Measurements from ENCODE around the gene CPT1B.

CPT1B gene

DNA sequence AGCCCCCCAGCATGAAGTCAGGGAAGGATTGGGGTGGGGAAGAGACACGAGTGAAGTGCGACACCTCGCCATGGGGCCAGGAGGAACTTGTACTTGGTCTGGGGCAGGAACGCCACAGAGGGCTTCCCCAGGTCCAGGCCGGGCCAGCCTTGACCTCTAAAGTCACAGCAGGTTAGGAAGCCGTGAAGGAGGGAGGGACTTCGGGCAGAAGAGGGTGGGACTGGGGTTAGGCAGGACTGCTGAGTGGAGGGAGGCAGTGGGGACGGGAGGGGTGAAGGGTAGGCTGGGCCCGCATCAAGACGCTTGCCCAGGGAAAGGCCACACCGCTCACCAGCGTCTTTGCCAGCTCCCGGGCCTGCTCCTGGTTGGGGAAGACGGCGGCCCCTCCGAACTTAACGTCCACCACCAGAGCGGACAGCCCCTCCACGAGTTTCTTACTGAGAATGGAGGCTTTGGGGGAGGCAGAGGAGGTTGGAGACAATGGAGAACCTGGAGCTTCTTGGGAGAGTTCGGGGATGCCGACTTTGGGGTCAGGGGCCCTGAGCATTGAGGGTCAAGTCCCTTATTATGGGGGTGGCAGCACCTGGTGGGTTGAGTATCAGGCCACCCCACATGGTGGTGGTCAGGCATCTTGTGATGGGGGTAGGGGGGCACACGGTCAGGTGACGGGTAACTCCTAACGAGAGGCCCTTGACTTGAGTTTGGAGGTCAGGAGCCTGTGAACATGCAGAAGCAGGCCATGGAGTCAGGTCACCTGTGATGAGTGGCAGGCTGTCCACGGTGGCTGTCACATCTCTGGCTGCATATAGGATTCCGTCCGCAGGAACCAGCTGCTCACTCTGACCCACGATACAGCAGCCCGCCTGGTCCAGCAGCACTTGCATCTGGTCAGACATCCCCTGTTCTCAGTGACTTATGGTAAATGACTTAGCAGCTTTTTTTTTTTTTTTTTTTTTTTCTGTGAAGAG lies 51.1 kb downstream of the CPT1B start (continued):
- no peak; the same call in 1 of the 2 replicates for TF ChIP-seq KLF7 (tag by site-specific recombination; IDR thresholded peaks at IDR 0.05; ENCODE audit: borderline replicate concordance)
- no peak for TF ChIP-seq TCF7L2 (IDR thresholded peaks at IDR 0.05; ENCODE audit: borderline replicate concordance, low read depth, low read length)
- TF ChIP-seq, protein P1, sequence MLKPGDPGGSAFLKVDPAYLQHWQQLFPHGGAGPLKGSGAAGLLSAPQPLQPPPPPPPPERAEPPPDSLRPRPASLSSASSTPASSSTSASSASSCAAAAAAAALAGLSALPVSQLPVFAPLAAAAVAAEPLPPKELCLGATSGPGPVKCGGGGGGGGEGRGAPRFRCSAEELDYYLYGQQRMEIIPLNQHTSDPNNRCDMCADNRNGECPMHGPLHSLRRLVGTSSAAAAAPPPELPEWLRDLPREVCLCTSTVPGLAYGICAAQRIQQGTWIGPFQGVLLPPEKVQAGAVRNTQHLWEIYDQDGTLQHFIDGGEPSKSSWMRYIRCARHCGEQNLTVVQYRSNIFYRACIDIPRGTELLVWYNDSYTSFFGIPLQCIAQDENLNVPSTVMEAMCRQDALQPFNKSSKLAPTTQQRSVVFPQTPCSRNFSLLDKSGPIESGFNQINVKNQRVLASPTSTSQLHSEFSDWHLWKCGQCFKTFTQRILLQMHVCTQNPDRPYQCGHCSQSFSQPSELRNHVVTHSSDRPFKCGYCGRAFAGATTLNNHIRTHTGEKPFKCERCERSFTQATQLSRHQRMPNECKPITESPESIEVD (tag by site-specific recombination; IDR thresholded peaks at IDR 0.05), result no peak
- TF ChIP-seq ZNF274 (IDR thresholded peaks at IDR 0.05; ENCODE audit: low read length), result no peak
- TF ChIP-seq ZNF274 (tag by site-specific recombination; IDR thresholded peaks at IDR 0.05; ENCODE audit: borderline replicate concordance), result no peak
- TF ChIP-seq, protein P2, sequence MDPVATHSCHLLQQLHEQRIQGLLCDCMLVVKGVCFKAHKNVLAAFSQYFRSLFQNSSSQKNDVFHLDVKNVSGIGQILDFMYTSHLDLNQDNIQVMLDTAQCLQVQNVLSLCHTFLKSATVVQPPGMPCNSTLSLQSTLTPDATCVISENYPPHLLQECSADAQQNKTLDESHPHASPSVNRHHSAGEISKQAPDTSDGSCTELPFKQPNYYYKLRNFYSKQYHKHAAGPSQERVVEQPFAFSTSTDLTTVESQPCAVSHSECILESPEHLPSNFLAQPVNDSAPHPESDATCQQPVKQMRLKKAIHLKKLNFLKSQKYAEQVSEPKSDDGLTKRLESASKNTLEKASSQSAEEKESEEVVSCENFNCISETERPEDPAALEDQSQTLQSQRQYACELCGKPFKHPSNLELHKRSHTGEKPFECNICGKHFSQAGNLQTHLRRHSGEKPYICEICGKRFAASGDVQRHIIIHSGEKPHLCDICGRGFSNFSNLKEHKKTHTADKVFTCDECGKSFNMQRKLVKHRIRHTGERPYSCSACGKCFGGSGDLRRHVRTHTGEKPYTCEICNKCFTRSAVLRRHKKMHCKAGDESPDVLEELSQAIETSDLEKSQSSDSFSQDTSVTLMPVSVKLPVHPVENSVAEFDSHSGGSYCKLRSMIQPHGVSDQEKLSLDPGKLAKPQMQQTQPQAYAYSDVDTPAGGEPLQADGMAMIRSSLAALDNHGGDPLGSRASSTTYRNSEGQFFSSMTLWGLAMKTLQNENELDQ (tag by site-specific recombination; IDR thresholded peaks at IDR 0.05; ENCODE audit: low read depth), result no peak
- no peak for TF ChIP-seq ZNF404 (tag by site-specific recombination; IDR thresholded peaks at IDR 0.05)
- TF ChIP-seq, protein P3, sequence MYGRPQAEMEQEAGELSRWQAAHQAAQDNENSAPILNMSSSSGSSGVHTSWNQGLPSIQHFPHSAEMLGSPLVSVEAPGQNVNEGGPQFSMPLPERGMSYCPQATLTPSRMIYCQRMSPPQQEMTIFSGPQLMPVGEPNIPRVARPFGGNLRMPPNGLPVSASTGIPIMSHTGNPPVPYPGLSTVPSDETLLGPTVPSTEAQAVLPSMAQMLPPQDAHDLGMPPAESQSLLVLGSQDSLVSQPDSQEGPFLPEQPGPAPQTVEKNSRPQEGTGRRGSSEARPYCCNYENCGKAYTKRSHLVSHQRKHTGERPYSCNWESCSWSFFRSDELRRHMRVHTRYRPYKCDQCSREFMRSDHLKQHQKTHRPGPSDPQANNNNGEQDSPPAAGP (tag by site-specific recombination; IDR thresholded peaks at IDR 0.05), result 0 out of 2 replicates have a peak, but pooled peaks have one; percentile 19
- no peak for TF ChIP-seq ZNF24 (tag by site-specific recombination; IDR thresholded peaks at IDR 0.05)
- no peak for TF ChIP-seq KLF10 (tag by site-specific recombination; IDR thresholded peaks at IDR 0.05)
- TF ChIP-seq ZNF521 (tag by site-specific recombination; IDR thresholded peaks at IDR 0.05), result no peak
- TF ChIP-seq, protein P4, sequence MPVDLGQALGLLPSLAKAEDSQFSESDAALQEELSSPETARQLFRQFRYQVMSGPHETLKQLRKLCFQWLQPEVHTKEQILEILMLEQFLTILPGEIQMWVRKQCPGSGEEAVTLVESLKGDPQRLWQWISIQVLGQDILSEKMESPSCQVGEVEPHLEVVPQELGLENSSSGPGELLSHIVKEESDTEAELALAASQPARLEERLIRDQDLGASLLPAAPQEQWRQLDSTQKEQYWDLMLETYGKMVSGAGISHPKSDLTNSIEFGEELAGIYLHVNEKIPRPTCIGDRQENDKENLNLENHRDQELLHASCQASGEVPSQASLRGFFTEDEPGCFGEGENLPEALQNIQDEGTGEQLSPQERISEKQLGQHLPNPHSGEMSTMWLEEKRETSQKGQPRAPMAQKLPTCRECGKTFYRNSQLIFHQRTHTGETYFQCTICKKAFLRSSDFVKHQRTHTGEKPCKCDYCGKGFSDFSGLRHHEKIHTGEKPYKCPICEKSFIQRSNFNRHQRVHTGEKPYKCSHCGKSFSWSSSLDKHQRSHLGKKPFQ (tag by site-specific recombination; IDR thresholded peaks at IDR 0.05), result no peak
- TF ChIP-seq, protein P5, sequence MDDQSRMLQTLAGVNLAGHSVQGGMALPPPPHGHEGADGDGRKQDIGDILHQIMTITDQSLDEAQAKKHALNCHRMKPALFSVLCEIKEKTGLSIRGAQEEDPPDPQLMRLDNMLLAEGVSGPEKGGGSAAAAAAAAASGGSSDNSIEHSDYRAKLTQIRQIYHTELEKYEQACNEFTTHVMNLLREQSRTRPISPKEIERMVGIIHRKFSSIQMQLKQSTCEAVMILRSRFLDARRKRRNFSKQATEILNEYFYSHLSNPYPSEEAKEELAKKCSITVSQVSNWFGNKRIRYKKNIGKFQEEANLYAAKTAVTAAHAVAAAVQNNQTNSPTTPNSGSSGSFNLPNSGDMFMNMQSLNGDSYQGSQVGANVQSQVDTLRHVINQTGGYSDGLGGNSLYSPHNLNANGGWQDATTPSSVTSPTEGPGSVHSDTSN (CRISPR knock-in tag; IDR thresholded peaks at IDR 0.05), result 0 out of 2 replicates have a peak, but pooled peaks have one; percentile 37
- TF ChIP-seq, protein P6, sequence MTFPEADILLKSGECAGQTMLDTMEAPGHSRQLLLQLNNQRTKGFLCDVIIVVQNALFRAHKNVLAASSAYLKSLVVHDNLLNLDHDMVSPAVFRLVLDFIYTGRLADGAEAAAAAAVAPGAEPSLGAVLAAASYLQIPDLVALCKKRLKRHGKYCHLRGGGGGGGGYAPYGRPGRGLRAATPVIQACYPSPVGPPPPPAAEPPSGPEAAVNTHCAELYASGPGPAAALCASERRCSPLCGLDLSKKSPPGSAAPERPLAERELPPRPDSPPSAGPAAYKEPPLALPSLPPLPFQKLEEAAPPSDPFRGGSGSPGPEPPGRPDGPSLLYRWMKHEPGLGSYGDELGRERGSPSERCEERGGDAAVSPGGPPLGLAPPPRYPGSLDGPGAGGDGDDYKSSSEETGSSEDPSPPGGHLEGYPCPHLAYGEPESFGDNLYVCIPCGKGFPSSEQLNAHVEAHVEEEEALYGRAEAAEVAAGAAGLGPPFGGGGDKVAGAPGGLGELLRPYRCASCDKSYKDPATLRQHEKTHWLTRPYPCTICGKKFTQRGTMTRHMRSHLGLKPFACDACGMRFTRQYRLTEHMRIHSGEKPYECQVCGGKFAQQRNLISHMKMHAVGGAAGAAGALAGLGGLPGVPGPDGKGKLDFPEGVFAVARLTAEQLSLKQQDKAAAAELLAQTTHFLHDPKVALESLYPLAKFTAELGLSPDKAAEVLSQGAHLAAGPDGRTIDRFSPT (tag by site-specific recombination; IDR thresholded peaks at IDR 0.05), result 0 out of 2 replicates have a peak, but pooled peaks have one; percentile 20
- no peak for TF ChIP-seq MEIS1 (CRISPR knock-in tag; IDR thresholded peaks at IDR 0.05; ENCODE audit: borderline replicate concordance)
- TF ChIP-seq, protein P7, sequence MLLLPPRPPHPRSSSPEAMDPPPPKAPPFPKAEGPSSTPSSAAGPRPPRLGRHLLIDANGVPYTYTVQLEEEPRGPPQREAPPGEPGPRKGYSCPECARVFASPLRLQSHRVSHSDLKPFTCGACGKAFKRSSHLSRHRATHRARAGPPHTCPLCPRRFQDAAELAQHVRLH (tag by site-specific recombination; IDR thresholded peaks at IDR 0.05), result no peak
- no peak for TF ChIP-seq TRIM28 (IDR thresholded peaks at IDR 0.05; ENCODE audit: borderline replicate concordance, low read length)
- no peak for TF ChIP-seq ZNF571 (tag by site-specific recombination; IDR thresholded peaks at IDR 0.05)
- peak; percentile 15; the same call in 1 of the 2 replicates for TF ChIP-seq GLIS2 (tag by site-specific recombination; IDR thresholded peaks at IDR 0.05)
- TF ChIP-seq, protein P8, sequence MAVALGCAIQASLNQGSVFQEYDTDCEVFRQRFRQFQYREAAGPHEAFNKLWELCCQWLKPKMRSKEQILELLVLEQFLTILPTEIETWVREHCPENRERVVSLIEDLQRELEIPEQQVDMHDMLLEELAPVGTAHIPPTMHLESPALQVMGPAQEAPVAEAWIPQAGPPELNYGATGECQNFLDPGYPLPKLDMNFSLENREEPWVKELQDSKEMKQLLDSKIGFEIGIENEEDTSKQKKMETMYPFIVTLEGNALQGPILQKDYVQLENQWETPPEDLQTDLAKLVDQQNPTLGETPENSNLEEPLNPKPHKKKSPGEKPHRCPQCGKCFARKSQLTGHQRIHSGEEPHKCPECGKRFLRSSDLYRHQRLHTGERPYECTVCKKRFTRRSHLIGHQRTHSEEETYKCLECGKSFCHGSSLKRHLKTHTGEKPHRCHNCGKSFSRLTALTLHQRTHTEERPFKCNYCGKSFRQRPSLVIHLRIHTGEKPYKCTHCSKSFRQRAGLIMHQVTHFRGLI (tag by site-specific recombination; IDR thresholded peaks at IDR 0.05), result no peak
- TF ChIP-seq ZNF391 (tag by site-specific recombination; IDR thresholded peaks at IDR 0.05; ENCODE audit: borderline replicate concordance, low read depth), result no peak; the same call in 1 of the 2 replicates
- TF ChIP-seq SP2 (tag by site-specific recombination; IDR thresholded peaks at IDR 0.05), result peak; percentile 60
- TF ChIP-seq ZNF2 (tag by site-specific recombination; IDR thresholded peaks at IDR 0.05), result no peak
- TF ChIP-seq ZNF426 (tag by site-specific recombination; IDR thresholded peaks at IDR 0.05), result no peak
